T-helper 17 cell (primary cell): ENCODE results near the gene KRT79. TPM values are rescaled to one million over a fixed set of nuclear protein-coding genes. Genes with fewer than 3 reads are reported as not detected.
"Not testable (repeated sequence)": the region's sequence is repeated elsewhere in the genome, so short reads cannot be mapped to it uniquely, and the experiment has no call there.

Experiments used
- ATAC-seq: fragments of 150-1000 bp; cut with Tn5 transposase; 2 replicates; pipeline ENCODE4 v1.10.0; 2021; ENCODE audit warnings: mild to moderate bottlenecking, moderate library complexity
- DNase-seq, 3 donors: peaks; one replicate each; pipeline versions ENCODE4 v3.0.0 to v3.0.0-alpha.2; 2020 to 2021
- H3K9me3 ChIP-seq: one replicate; pipeline ENCODE4 v1.7.0; 2013; ENCODE audit warnings: low read length, mild to moderate bottlenecking; ENCODE audit not compliant: control insufficient read depth, poor library complexity, severe bottlenecking
- H3K27ac Mint-ChIP-seq: one replicate; pipeline ENCODE4 v1.8.0; 2022; ENCODE audit warnings: mild to moderate bottlenecking, moderate library complexity, mixed read lengths
- H3K27me3 Mint-ChIP-seq: one replicate; pipeline ENCODE4 v1.8.0; 2022; ENCODE audit warnings: mixed read lengths
- H3K36me3 Mint-ChIP-seq: one replicate; pipeline ENCODE4 v1.8.0; 2022; ENCODE audit warnings: low read depth, mixed read lengths
- H3K4me1 Mint-ChIP-seq: one replicate; pipeline ENCODE4 v1.8.0; 2022; ENCODE audit warnings: mild to moderate bottlenecking, mixed read lengths
- H3K4me3 Mint-ChIP-seq: one replicate; pipeline ENCODE4 v1.8.0; 2022; ENCODE audit warnings: mild to moderate bottlenecking, moderate library complexity, mixed read lengths
- total RNA-seq, 4 donors: library from RNA in 2 of 4; stranded (reverse) in 2 of 4; gene quantifications; one replicate each; pipeline ENCODE4 v1.2.3 and lab custom pipeline; 2022 to 2026

Gene KRT79
- not detected for total RNA-seq
- 0 reads per million in 2 donors for total RNA-seq (lab: John Stamatoyannopoulos, UW)

- ATAC-seq (no peak), DNase-seq (no peak)
- Mint-ChIP-seq H3K27me3 (peaks cover 59% of the 10 kb centered on the region), H3K4me3 (no peak within 1 kb of the TSS), H3K36me3 (peaks cover 6% of the 10 kb centered on the region), H3K4me1 (peaks cover 9% of the 10 kb centered on the region), H3K27ac (no peak within 1 kb of the TSS)
- no peaks in the 10 kb centered on the region for H3K9me3 ChIP-seq
These were observed at the start of gene KRT79 for GRCh38 chr12:52833922-52834726. Gene KRT79 (minus strand): TSS chr12:52834311. CDS start chr12:52834260, 51 bp downstream.

- H3K4me3 Mint-ChIP-seq, result peak overlapping the region; percentile 80
- H3K9me3 ChIP-seq, H3K36me3 Mint-ChIP-seq, DNase-seq, ATAC-seq: not testable (repeated sequence)
- peak overlapping the region; percentile 60 for H3K27ac Mint-ChIP-seq
- H3K4me1 Mint-ChIP-seq, result peaks cover 15% of the 10 kb centered on the region
- H3K27me3 Mint-ChIP-seq, result peaks cover 27% of the 10 kb centered on the region
These were observed 46.4 kb upstream of the KRT79 start for GRCh38 chr12:52880499-52880898.

GRCh38 chr12:52879394-52880351 lies 45.6 kb upstream of the KRT79 start:
- Mint-ChIP-seq H3K4me3 (peak overlapping the region; percentile 80), H3K36me3 (no peaks in the 10 kb centered on the region), H3K27me3 (peaks cover 27% of the 10 kb centered on the region), H3K27ac (no peak overlapping the region), H3K4me1 (peaks cover 17% of the 10 kb centered on the region)
- ATAC-seq (peak; percentile 97), DNase-seq (peak; percentile 41 to 63 (median 55))
- no peaks in the 10 kb centered on the region for H3K9me3 ChIP-seq

- Mint-ChIP-seq H3K4me3 (peak overlapping the region; percentile 50), H3K36me3 (no peaks in the 10 kb centered on the region), H3K27me3 (peaks cover 27% of the 10 kb centered on the region), H3K4me1 (peaks cover 22% of the 10 kb centered on the region), H3K27ac (peak overlapping the region; percentile 37)
- no peaks in the 10 kb centered on the region for H3K9me3 ChIP-seq
- no peak for DNase-seq
- no peak for ATAC-seq
These were observed 44.6 kb upstream of the KRT79 start for GRCh38 chr12:52878507-52879393.

- ATAC-seq (no peak), DNase-seq (no peak)
- Mint-ChIP-seq H3K27ac (no peak overlapping the region), H3K27me3 (peaks cover 33% of the 10 kb centered on the region), H3K36me3 (no peaks in the 10 kb centered on the region), H3K4me1 (peaks cover 29% of the 10 kb centered on the region), H3K4me3 (no peak overlapping the region)
- H3K9me3 ChIP-seq, result no peaks in the 10 kb centered on the region
These were observed 43.1 kb upstream of the KRT79 start for GRCh38 chr12:52877242-52877641.

GRCh38 chr12:52876372-52876771 lies 42.3 kb upstream of the KRT79 start:
- Mint-ChIP-seq H3K36me3 (no peaks in the 10 kb centered on the region), H3K27me3 (peaks cover 32% of the 10 kb centered on the region), H3K27ac (no peak overlapping the region), H3K4me1 (peaks cover 29% of the 10 kb centered on the region), H3K4me3 (no peak overlapping the region)
- DNase-seq (no peak), ATAC-seq (no peak)
- H3K9me3 ChIP-seq, result no peaks in the 10 kb centered on the region

- Mint-ChIP-seq H3K36me3 (no peaks in the 10 kb centered on the region), H3K4me1 (peaks cover 26% of the 10 kb centered on the region), H3K4me3 (peak overlapping the region; percentile 85), H3K27ac (peak overlapping the region; percentile 85), H3K27me3 (peaks cover 23% of the 10 kb centered on the region)
- DNase-seq (no peak), ATAC-seq (no peak)
- no peaks in the 10 kb centered on the region for H3K9me3 ChIP-seq
These were observed 40.7 kb upstream of the KRT79 start for GRCh38 chr12:52874573-52875435.

GRCh38 chr12:52873832-52874572 lies 39.9 kb upstream of the KRT79 start:
- Mint-ChIP-seq H3K4me1 (peaks cover 24% of the 10 kb centered on the region), H3K36me3 (no peaks in the 10 kb centered on the region), H3K4me3 (peak overlapping the region; percentile 85), H3K27ac (peak overlapping the region; percentile 85), H3K27me3 (peaks cover 23% of the 10 kb centered on the region)
- no peaks in the 10 kb centered on the region for H3K9me3 ChIP-seq
- ATAC-seq (peak; percentile 71), DNase-seq (peak in 2 of 3 donors; percentile 25 to 56)

GRCh38 chr12:52873513-52873831 lies 39.4 kb upstream of the KRT79 start:
- DNase-seq (no peak), ATAC-seq (no peak)
- H3K4me3 Mint-ChIP-seq, result peak overlapping the region; percentile 85
- H3K27me3 Mint-ChIP-seq, result peaks cover 20% of the 10 kb centered on the region
- H3K36me3 Mint-ChIP-seq, result no peaks in the 10 kb centered on the region
- no peaks in the 10 kb centered on the region for H3K9me3 ChIP-seq
- peaks cover 22% of the 10 kb centered on the region for H3K4me1 Mint-ChIP-seq
- H3K27ac Mint-ChIP-seq, result peak overlapping the region; percentile 85

GRCh38 chr12:52872644-52873389 lies 38.7 kb upstream of the KRT79 start:
- H3K36me3 Mint-ChIP-seq, result no peaks in the 10 kb centered on the region
- peaks cover 18% of the 10 kb centered on the region for H3K27me3 Mint-ChIP-seq
- H3K9me3 ChIP-seq, result no peaks in the 10 kb centered on the region
- no peak for DNase-seq
- peak overlapping the region; percentile 85 for H3K4me3 Mint-ChIP-seq
- peak overlapping the region; percentile 85 for H3K27ac Mint-ChIP-seq
- no peak for ATAC-seq
- peaks cover 22% of the 10 kb centered on the region for H3K4me1 Mint-ChIP-seq
